ENCODE results near the gene XBP1.
A peak's percentile ranks its signal among the peaks of the same experiment; 100 is the strongest.
"Not testable (repeated sequence)": the region's sequence is repeated elsewhere in the genome, so short reads cannot be mapped to it uniquely, and the experiment has no call there.

XBP1 gene

DNA sequence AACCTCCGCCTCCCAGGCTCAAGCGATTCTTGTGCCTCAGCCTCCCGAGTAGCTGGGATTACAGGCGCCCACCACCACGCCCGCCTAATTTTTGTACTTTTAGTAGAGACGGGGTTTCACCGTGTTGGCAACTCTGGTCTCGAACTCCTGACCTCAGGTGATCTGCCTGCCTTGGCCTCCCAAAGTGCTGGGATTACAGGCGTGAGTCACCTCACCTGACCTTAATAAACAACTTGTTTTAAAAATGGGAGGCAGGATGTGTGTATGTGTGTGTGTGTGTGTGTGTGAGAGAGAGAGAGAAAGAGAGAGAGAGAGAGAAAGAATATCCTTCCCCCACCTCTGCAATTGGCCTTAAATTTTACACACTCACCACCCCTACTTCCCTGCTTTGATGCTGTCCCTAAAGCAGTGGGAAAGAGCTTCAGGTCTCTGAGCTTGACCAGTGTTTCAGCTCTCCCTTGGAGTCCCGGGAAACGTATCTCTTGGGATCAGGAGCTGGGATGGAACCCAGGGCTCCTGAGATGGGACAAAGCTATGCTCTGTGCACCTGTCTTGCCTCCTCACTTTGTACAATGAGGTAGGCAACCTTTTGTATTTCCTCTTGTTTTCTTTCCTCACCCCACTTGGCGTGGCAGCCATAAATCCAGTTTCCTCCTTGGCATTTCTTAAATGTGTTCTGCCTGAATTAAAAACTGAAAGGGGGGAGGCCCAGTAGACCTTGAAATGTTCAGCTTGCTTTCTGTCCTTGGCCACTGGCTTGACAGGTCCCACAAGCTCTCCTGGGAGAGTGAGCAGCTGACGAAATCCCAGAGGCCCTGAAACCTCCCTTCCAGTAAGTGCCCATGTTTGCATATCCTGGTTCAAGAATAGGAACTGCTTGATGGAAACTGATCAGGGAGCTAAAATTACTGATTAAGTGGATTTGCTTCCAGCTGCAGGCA, 17.8 kb upstream of the XBP1 start:
- no peak for DNase-seq

DNA sequence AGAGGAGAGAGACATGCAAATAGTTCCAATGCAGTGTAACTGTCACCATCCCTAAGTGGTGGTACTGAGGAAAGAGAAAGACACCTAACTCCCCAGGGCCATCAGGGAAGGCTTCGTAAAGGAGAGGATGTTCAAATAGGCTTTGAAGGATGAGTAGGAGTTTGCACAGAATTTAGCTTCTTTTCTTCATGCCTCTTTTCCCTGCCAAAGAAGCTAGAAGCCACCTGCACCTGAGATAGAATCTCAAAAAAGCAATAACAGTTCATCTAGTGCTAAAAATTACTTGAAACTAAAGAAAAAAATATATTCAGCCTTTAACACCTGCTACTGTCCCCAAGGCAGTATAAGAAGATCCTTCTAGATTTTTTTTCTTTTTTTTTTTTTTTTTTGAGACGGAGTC, 16.7 kb upstream of the XBP1 start:
- DNase-seq = no peak

DNA sequence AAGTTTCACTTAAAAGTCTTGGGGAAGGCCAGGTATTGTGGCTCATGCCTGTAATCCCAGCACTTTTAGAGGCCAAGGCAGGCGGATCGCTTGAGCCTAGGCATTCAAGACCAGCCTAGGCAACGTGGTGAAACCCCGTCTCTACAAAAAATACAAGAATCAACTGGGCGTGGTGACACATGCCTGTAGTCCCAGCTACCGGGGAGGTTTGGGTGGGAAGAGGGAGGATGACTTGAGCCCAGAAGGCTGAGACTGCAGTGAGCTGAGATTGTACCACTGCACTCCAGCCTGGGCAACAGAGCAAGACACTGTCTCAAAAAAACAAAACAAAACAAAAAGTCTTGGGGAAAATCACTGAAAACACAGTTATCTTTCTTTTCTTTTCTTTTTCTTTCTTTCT, 15.4 kb upstream of the XBP1 start:
- no peak for DNase-seq

DNA sequence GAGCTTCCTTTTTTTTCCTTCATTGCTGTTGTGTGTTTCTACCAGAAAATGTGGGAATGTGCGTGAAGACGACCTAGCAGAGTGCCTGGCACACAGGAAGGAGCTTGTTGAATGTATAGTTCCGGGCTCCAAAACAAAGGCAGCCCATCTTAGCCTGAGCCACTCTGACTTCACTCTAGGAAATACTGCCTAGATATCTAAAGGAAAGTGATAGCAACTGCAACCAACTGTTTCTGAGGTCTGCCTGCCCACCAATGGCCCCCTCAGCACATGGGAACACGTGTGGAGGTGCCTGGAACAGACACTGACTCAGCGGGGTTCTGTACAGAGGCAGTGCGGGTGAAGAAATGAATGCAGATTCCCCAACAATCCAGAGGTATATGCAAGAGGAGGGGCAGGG, 14.7 kb upstream of the XBP1 start:
- no peak for DNase-seq

DNA sequence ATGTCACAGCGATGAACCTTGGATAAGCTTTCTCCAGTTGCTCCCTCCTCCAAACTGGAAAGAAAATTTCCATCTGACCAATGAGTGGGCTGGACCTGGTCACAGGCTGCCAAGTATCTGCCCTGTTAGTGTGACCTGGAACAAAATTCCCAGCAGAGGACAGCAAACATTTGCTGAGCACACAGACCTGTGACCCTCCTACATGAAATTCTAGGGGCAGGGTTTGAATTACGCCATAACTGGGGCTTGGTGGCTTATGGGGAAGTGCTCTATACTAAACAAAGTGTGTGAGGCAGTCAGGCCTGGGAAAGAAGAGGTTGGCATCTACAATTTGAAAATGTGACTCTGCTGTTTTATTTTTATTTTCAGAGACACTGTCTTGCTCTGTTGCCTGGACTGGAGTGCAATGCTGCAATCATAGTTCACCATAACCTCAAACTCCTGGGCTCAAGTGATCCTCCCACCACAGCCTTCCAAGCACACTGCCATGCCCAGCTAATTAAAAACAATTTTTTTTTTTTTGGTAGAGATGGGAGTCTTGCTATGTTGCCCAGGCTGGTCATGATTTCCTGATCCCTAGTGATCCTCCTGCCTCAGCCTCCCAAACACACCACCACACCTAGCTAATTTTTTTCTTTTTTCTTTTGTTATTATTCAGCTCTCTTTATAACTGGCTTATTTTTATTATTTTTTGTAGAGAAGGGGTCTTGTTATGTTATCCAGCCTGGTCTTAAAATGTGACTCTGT, 13.6 kb upstream of the XBP1 start:
- no peak for DNase-seq

DNA sequence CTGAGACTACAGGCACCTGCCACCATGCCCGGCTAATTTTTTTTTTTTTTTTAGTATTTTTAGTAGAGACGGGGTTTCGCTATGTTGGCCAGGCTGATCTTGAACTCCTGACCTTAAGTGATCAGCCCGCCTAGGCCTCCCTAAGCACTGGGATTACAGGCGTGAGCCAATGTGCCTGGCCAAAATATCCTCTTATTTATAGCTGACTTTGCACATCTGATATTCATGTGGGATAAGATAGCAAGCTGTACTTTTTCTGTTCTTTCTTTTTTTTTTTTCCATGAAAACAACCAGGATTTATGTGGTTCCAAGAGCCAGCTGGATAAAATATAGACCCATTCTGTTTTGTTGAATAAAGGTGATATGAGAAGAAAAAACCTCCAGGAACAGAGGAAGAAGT, 12.1 kb upstream of the XBP1 start:
- no peak for DNase-seq

DNA sequence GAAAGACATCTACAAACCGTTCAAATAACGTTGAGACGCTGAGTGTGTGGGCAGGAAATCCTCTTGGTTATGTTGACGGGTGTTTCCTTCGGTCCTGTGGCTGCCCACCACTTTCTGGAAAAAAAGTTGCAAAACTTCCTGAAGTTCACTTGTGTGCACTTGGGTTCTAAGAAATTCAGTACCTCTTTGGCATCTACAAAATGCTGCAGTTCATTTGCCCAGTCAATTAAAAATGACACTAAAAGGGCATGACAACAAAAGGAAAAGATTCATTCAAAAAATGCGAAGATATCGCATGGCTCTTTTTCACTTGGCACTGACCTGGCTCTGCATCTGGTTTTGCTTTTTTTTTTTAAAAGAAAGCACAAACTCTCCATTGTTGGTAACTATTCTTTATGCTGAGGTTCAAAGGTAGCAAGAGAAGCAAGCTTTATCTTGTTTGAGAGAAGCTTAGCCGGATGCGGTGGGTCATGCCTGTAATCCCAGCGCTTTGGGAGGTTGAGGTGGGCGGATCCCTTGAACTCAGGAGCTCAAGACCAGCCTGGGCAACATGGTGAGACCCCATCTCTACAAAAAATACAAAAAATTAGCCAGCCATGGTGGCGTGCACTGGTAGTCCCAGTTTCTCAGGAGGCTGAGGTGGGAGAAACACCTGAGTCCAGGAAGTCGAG, 10.6 kb upstream of the XBP1 start:
- peak; percentile 80 for DNase-seq

DNA sequence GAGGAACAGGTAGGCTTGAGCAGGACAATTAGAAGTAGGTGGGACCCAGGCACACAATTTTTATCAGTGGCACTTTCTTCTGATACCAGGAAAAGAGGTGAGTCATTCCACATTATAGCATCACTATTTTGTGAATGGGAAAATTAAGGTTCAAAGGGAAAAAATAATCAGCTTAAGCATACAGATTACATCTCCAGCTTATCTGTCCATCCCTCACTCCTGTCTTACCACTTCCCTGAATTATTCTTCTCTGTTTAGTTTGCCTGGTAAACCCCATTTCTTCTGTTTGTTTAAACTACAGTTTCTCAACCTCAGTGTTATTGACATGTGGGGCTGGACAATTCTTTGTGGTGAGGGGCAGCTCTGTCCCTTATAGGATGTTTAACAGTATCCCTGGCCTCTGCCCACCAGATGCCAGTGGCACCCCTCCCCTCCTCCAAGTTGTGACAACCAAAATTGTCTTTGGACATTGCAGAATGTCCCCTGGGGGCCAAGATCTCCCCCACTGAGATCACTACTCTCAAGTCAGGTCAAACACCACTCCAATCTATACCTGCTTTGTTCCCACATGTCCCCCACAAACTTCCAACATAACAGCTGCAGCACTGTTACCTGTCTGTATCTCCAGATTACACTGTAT, 8.5 kb upstream of the XBP1 start:
- DNase-seq = no peak

DNA sequence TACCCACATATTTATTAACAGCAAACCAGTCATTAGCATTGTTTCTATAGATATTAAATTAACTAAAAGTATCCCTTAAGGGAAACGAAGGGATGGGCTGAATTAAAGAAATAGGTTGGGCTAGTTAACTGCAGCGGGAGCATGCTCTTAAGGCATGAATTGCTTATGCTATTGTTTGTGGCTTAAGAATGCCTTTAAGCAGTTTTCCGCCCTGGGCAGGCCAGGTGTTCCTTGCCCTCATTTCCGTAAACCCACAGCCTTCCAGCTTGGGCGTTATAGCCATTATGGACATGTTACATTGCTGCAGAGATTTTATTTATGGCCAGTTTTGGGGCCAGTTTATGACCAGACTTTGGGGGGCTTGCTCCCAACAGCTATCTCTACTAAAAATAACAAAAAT, 5.1 kb upstream of the XBP1 start:
- not testable (repeated sequence) for DNase-seq

DNA sequence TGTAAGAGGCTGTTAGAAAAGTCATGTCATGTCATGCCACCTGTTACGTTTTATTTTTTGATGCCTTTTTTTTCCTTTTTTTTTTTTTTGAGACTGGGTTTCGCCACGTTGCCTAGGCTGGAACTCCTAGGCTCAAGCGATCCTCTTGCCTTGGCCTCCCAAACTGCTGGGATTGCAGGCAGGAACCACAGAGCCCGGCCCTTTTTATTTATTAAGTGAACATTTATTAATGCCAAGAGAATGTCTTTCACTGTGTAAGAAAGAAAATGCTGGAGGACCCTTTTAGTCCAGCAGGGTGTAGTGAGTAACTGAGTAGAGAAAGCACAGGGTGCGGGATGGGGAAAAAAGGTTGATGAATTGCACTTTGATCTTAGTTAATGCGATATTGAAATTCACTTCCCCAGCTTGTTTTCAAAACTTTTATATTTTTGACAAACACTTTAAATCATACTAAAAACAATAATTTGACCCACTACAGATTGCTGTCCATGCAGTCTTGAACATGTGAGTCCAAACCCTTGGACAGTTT, 2.3 kb upstream of the XBP1 start:
- DNase-seq = no peak

DNA sequence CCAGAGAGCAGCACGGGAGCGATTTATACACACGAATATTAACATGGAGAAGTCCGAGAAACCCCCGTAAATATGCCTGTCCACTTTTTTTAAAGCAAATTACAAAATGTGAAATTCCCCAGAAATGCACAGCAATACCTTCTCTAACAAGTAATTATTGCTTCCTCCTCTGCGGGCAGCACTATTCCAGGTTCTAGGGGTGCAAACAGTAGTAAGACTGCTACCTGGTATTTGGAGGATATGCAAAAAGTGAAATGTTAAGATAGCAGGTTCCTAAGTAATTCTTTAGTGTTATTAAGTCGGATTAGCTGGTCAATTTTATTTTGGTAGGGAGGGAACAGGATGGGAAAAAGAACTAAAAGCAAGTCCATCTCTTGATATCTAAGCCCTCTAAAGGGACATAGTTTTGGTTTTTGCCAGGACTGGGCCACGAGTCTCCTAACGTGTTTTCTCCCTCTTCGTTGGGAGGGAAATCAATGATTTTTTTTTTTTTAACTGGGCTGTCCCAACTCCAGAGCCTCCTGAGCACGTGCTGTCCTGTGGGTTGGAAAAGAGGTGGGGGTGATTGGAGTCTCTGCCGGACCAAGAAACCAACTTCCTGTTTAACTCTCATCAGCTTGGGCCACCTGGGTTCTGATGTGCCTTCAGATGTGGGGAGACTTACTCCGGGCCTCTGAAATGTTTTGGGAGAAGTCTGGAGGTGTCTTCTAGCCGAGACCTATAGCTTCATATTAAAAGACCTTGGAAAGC, 1.7 kb upstream of the XBP1 start:
- no peak for DNase-seq

DNA sequence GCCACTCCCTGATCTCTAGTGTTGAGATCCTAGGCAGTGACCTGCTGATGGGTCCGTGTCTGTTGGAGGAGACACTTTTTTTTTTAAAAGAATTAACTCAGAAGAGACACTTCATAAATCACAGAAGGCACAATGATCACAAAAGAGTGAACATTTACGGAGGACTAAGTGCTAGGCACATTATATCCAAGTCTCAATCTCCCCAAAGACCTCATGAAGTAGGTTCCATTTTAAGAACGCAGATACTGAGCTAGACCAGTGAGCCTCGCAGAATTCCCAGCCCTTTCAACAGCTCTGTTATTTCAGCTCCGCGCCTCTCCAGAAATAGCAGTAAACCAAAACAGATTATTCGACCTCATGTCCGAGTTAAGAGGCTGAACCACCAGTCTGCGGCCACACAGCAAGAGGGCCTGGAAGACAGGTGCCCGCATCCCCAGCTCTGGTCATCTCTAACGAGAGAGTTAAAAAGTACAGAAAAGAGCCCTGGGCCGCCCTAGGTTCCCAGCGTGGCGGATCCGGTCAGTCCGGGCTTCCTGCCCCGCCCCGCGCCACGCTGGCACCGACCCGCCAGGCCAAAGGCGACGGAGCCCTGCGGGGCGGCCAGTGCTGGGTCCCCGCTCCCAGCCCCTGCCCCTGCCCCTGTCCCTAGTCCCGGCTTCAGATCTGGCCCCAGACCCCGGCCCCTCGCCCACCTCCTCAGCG, 612 bp downstream of the XBP1 start:
- DNase-seq = peak; percentile 30

DNA sequence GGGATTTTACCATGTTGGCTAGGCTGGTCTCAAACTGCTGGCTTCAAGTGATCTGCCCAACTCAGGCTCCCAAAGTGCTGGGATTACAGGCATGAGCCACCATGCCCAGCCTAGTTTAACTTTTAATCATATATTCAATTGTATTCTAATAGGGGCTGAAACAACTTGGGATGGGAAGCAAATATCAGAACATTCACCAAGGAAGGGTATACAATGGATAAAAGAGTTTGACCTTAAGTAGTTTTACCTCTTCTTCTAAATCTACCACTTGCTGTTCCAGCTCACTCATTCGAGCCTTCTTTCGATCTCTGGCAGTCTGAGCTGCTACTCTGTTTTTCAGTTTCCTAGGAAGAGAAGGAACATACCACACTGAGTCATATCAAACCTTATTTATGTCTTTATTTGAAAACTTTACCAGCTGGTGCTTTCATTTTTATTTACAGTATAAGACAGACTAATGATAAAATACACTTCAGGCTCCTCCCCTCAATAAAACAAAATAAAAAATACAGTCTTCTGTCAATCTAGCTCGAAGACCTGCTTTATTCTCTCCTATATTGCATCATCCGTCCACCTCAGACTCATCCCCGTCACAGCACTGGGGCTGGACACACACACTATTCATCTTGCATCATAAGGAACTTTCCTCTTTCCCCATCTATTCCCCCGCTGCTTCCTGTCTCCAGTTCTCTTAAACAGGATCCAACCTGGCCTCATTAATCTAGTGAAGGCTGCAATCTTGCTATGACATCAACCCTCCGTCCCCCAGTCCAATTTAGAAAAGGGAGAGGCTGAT, 1.4 kb downstream of the XBP1 start:
- peak; percentile 83 for DNase-seq

DNA sequence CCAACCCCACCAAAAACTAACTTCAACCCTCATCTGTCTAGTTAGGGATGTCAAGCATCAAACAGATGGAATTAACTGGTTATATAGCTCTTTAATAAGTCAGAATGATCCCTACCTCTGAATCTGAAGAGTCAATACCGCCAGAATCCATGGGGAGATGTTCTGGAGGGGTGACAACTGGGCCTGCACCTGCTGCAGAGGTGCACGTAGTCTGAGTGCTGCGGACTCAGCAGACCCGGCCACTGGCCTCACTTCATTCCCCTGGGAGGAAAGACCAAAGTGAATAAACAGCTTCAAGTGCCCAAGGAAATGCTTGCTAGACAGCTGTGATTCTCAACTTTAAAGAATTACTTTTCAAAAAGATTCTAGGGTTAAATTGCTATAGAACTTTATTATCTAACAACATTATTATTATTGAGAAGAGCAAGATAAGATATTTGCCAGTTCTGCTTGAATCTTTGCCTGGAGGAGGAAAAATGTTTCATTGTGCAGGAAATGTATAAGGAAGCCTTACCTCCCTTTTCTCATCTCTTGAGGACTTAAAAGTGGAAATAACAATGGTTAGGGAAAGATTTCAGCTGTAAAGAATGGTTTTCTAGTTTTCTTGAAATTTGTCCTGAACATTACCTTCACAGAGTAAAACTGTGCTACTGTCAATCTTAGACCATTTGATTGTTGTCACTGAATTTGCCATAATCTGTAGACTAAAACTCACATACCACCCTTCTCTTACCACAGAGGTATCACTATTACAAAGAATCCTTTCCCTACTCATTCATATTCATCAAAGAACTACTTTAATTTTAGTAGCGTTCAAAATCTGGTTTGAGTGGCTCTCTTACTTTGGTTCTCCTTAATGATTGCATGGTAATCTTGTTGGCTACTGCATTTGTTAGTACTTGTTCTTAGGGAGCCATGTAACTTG, 4.2 kb downstream of the XBP1 start:
- DNase-seq = no peak

DNA sequence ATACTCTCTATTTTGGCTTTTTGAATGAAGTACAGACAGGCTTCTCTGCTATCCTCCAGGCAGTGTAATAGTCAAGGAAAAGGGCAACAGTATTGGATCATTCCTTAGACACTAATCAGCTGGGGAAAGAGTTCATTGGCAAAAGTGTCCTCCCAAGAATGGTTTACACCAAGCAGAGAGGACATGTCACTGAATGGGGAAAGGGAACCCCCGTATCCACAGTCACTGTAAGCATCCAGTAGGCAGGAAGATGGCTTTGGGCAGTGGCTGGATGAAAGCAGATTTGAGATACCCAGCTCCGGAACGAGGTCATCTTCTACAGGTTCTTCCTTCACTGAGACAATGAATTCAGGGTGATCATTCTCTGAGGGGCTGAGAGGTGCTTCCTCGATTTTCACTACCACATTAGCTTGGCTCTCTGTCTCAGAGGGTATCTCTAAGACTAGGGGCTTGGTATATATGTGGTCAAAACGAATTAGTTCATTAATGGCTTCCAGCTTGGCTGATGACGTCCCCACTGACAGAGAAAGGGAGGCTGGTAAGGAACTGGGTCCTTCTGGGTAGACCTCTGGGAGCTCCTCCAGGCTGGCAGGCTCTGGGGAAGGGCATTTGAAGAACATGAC, 5.2 kb downstream of the XBP1 start:
- no peak for DNase-seq

DNA sequence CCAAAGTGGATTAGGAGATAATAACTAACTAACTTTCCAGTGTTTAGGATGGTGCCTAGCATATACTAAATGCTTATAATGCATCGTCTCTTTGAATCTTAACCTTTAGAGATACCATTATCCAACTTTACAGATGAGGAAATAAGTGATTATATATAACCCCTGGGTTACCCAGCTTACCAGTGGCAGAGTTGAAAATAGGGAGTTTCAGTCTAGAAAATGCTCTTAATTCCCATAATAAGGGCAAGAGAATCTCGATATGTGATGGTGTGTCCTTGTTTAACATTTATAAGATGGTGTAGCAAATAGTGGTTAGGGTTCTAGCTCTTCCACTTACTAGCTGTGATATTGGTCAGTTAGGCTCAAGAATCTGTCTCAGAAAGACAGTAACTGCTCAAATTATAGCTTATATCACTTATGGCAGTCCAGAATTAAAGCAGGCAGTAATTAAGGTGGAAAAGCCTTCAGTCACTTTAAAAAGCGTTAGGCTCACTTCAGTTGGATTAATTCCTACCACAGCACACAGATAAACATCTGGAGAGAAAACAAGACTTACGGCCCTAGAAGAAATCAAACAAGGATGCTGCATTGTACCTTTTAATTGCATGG, 6.3 kb downstream of the XBP1 start:
- DNase-seq = no peak

DNA sequence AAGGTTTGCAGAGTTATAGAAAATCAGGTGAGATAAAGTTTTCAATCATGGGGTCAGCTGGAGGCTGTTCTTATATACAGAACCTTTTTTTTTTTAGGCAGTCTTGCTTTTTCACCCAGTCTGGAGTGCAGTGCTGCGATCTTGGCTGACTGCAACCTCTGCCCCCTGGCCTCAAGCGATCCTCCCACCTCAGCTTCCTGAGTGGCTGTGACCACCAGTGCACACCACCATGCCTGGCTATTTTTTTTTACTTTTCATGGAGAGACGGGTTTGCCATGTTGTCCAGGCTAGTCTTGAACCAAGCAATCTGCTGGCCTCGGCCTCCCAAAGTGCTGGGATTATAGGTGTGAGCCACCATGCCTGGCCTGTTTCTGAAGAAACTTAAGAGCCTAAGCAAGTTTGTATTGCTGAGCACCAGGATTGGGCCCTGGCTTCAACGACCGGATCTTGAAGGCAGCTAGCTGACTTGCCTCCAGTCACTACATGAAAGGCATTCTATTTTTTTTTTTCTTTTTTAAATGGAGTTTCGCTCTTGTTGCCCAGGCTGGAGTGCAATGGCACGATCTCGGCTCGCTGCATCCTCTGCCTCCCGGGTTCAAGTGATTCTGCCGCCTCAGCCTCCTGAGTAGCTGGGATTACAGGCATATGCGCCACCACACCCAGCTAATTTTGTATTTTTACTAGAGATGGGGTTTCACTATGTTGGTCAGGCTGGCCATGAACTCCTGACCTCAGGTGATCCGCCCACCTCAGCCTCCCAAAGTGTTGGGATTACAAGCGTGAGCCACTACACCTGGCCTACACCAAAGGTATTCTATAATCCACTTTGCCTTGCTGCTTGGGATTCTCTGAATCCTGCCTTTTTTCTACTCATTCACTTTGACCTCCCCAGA, 7.6 kb downstream of the XBP1 start:
- DNase-seq = no peak

Measured in activated CD4-positive, alpha-beta T cell treated with anti-CD3 and anti-CD28 coated beads, Interleukin-2, amount 50 U/mL, for 16 hours (primary cell).